GM12878 (cell line): ENCODE results near the gene C3. TPM values are rescaled to one million over a fixed set of nuclear protein-coding genes. Genes with fewer than 3 reads are reported as not detected.

Experiments
- ATAC-seq: fragments of 200-7000 bp; cut with Tn5 transposase; 3 replicates; pipeline ENCODE4 v1.9.1; 2020; ENCODE audit warnings: mild to moderate bottlenecking, moderate library complexity
- BruUV-seq: library from RNA; stranded (reverse); fragments of 400-500 nt; replicated peaks from 2 replicates; lab custom pipeline; 2021; lab: Mats Ljungman, UMichigan
- CTCF ChIA-PET: fragments of 300-600 bp; sonication (Branson Sonifier 250); formaldehyde crosslinking; extraction: SDS; loops from one replicate; lab custom pipeline; 2021; ENCODE audit warnings: inconsistent platforms; lab: Yijun Ruan, JAX
- POLR2A ChIA-PET: fragments of 350-600 bp; formaldehyde crosslinking; extraction: SDS; loops from one replicate; lab custom pipeline; 2021; ENCODE audit warnings: inconsistent platforms; lab: Charles Lee
- RAD21 ChIA-PET: fragments of 300-600 bp; sonication (Branson Sonifier 250); formaldehyde crosslinking; loops from one replicate; lab custom pipeline; 2023; ENCODE audit warnings: antibody characterized with exemption; ENCODE audit not compliant: unreplicated experiment; lab: Charles Lee
- SMC1A ChIA-PET: fragments of 300-600 bp; sonication (Branson Sonifier 250); formaldehyde crosslinking; loops from one replicate; lab custom pipeline; 2023; ENCODE audit not compliant: unreplicated experiment, uncharacterized antibody; lab: Charles Lee
- DNase-seq: peaks from one replicate; pipeline ENCODE4 v3.0.0-alpha.2; 2011; ENCODE audit warnings: low read depth, low spot score
- FAIRE-seq: peaks from 3 replicates; lab custom pipeline; 2011; peaks lifted over from hg19 to GRCh38; lab: Jason Lieb, UNC
- H2AFZ ChIP-seq: 2 replicates; pipeline ENCODE4 v1.6.0; 2011; ENCODE audit warnings: low read depth, low read length, control low read depth; ENCODE audit not compliant: control insufficient read depth
- H3K27ac ChIP-seq: 2 replicates; pipeline ENCODE4 v1.5.1; 2011; ENCODE audit warnings: control low read depth; ENCODE audit not compliant: control insufficient read depth, insufficient read depth
- H3K27me3 ChIP-seq, 2 experiments: replicated peaks in 1 of 2; 2 replicates each; pipeline versions ENCODE4 v1.6.0 to v1.6.1; 2011; ENCODE audit warnings: low read length in 1 of 2; ENCODE audit not compliant: control insufficient read depth in 2 of 2, insufficient read depth in 2 of 2
- H3K36me3 ChIP-seq, 2 experiments: 2 replicates each; pipeline ENCODE4 v1.5.1; 2011; ENCODE audit warnings: low read length in 1 of 2; ENCODE audit not compliant: control insufficient read depth in 2 of 2, insufficient read depth in 2 of 2
- H3K4me1 ChIP-seq: 2 replicates; pipeline ENCODE4 v1.6.1; 2011; ENCODE audit warnings: mild to moderate bottlenecking, low read length, moderate library complexity, mixed read lengths; ENCODE audit not compliant: control insufficient read depth, insufficient read depth
- H3K4me2 ChIP-seq: 2 replicates; pipeline ENCODE4 v1.6.0; 2011; ENCODE audit warnings: control low read depth; ENCODE audit not compliant: control insufficient read depth, insufficient read depth
- H3K4me3 ChIP-seq: fragments of 200-600 bp; sonication (generic); 2 replicates; pipeline ENCODE4 v1.5.1; 2016
- H3K79me2 ChIP-seq: 2 replicates; pipeline ENCODE4 v1.6.0; 2011; ENCODE audit warnings: low read length; ENCODE audit not compliant: control insufficient read depth, insufficient read depth
- H3K9ac ChIP-seq: 2 replicates; pipeline ENCODE4 v1.8.0; 2011; ENCODE audit warnings: low read length, control low read depth, mixed read lengths; ENCODE audit not compliant: control insufficient read depth, insufficient read depth
- H3K9me3 ChIP-seq: replicated peaks from 3 replicates; pipeline ENCODE4 v1.5.1; 2011; ENCODE audit warnings: mild to moderate bottlenecking, low read length; ENCODE audit not compliant: control insufficient read depth, insufficient read depth
- H4K20me1 ChIP-seq: 2 replicates; pipeline ENCODE4 v1.6.0; 2011; ENCODE audit not compliant: control insufficient read depth, insufficient read depth
- CEBPZ ChIP-seq: fragments of 150-350 bp; IDR thresholded peaks from 2 replicates; pipeline ENCODE4 v1.6.1; 2016; ENCODE audit warnings: low read depth, low read length
- NFXL1 ChIP-seq: fragments of 450-650 bp; IDR thresholded peaks from 2 replicates; pipeline ENCODE4 v1.6.1; 2017; ENCODE audit warnings: antibody characterized with exemption, mild to moderate bottlenecking, borderline replicate concordance
- TBL1XR1 ChIP-seq: IDR thresholded peaks from 2 replicates; pipeline ENCODE4 v1.6.1; 2012; ENCODE audit warnings: low read depth, low read length, improper control_type of control experiment
- WGBS: methylation state at CpG from one replicate; pipeline ENCODE4 v1.1.6; 2016; ENCODE audit warnings: low lambda C conversion rate; ENCODE audit not compliant: insufficient replicate concordance, insufficient coverage; ENCODE audit errors: missing lambda C conversion rate; 5-methylcytosine and 5-hydroxymethylcytosine counted together
- in situ Hi-C: fragments of 300-500 bp; cut with MboI; formaldehyde crosslinking; loops from 9 replicates; pipeline ENCODE4 v1.14.3; 2018; ENCODE audit warnings: mixed read lengths
- intact Hi-C: fragments of 100-400 bp; cut with micrococcal nuclease; formaldehyde crosslinking; loops from one replicate; pipeline ENCODE4 v1.14.2; 2022; ENCODE audit not compliant: unreplicated experiment
- polyA plus RNA-seq, 11 experiments: library from polyadenylated mRNA; depleted of rRNA in 4 of 11; unstranded in 6 of 11; stranded (reverse) in 5 of 11; fragments of >200 nt; fragmentation: Nextera tagmentation in 4 of 11; fragmentation: Illumina TruSeq in 1 of 11; extraction: Ambion mirVana in 4 of 11; extraction: Trizol in 1 of 11; gene quantifications; 1 replicate in 1 of 11; 2 replicates in 10 of 11; pipeline versions ENCODE4 v1.2.1 to v1.2.3, GENCODE V29; 2011 to 2016; ENCODE audit warnings: inconsistent platforms in 2 of 11, missing spikeins in 2 of 11, low read depth in 1 of 11
- total RNA-seq, 4 experiments: library from RNA; depleted of rRNA in 3 of 4; stranded (reverse); fragments of >200 nt in 3 of 4; fragmentation: Illumina TruSeq in 1 of 4; extraction: Trizol in 1 of 4; gene quantifications; 2 replicates each; pipeline versions ENCODE4 v1.2.1 to v1.2.3, GENCODE V29; 2013 to 2021

The C3 gene
- total and polyA plus RNA-seq, 10 of the 15 experiments (the other 5 are each of a cell fraction or from before 2014, with no cell fraction given), result 0.20 to 6.7 (median 0.72) TPM

- Histone ChIP-seq H3K27me3 (no peaks in the 10 kb centered on the region), H3K36me3 (no peaks in the 10 kb centered on the region), H3K79me2 (no peaks in the 10 kb centered on the region), H3K27ac (no peak overlapping the region), H3K4me2 (no peak overlapping the region), H3K4me1 (peaks cover 4% of the 10 kb centered on the region), H2AFZ (no peak overlapping the region), H3K9me3 (peaks cover 1% of the 10 kb centered on the region; the same call in 1 of the 3 replicates), H3K4me3 (no peak overlapping the region), H4K20me1 (no peaks in the 10 kb centered on the region), H3K9ac (no peak overlapping the region)
- 44% methylated on average over 4 of the region's 4 CpGs for WGBS
- ChIA-PET RAD21 (interaction anchor here (2.1 kb wide), 1 partner anchor 10 kb away, joined by 7 read pairs; no protein-coding TSS in a partner anchor), POLR2A (interaction anchor here (0.7 to 1.2 kb wide), 2 partner anchors 16 to 24 kb away, joined by 3 to 4 read pairs; no protein-coding TSS in a partner anchor), CTCF (interaction anchor here (0.6 kb wide), 1 partner anchor 147 kb away, joined by 3 read pairs; no protein-coding TSS in a partner anchor), SMC1A (interaction anchor here (0.9 kb wide), 1 partner anchor 8 kb away, joined by 3 read pairs; no protein-coding TSS in a partner anchor)
- ATAC-seq (no peak), FAIRE-seq (no peak), DNase-seq (no peak)
- in situ Hi-C loops (no loop called here), intact Hi-C loops (no loop called here)
- TF ChIP-seq CEBPZ (no peak), NFXL1 (no peak), TBL1XR1 (no peak)
- BruUV-seq, result no TSS peak
Measured at GRCh38 chr19:6685482-6685881, 35.0 kb downstream of the C3 start.
